Stimulated activated naive B cell treated with anti-CD40 and anti-IgM and Interleukin-4, amounts not matched to agents 10 μg/mL and 1 μg/mL and 100 μg/mL, for 72 hours (primary cell): ENCODE data around the gene FBXO3.

Experiments
- ATAC-seq, 2 donors: fragments of 150-1000 bp; cut with Tn5 transposase; replicated peaks; 2 replicates each; pipeline ENCODE4 v1.10.0; 2021; ENCODE audit warnings: moderate library complexity in 1 of 2
- DNase-seq: peaks from one replicate; pipeline ENCODE4 v3.0.0; 2021
- H3K27ac Mint-ChIP-seq: one replicate; pipeline ENCODE4 v1.8.0; 2022; ENCODE audit warnings: mild to moderate bottlenecking, mixed read lengths
- H3K27me3 Mint-ChIP-seq, 2 donors: one replicate each; pipeline ENCODE4 v1.8.0; 2022; ENCODE audit warnings: mixed read lengths in 2 of 2
- H3K36me3 Mint-ChIP-seq, 2 donors: one replicate each; pipeline ENCODE4 v1.8.0; 2022; ENCODE audit warnings: mixed read lengths in 2 of 2, mild to moderate bottlenecking in 1 of 2
- H3K4me1 Mint-ChIP-seq, 2 donors: one replicate each; pipeline ENCODE4 v1.8.0; 2022; ENCODE audit warnings: mixed read lengths in 2 of 2, mild to moderate bottlenecking in 1 of 2
- H3K4me3 Mint-ChIP-seq, 2 donors: one replicate each; pipeline ENCODE4 v1.8.0; 2022; ENCODE audit warnings: mild to moderate bottlenecking in 2 of 2, mixed read lengths in 2 of 2, moderate library complexity in 1 of 2
- H3K9me3 Mint-ChIP-seq, 2 donors: one replicate each; pipeline ENCODE4 v1.8.0; 2022; ENCODE audit warnings: mixed read lengths in 2 of 2, mild to moderate bottlenecking in 1 of 2

Gene FBXO3

DNA sequence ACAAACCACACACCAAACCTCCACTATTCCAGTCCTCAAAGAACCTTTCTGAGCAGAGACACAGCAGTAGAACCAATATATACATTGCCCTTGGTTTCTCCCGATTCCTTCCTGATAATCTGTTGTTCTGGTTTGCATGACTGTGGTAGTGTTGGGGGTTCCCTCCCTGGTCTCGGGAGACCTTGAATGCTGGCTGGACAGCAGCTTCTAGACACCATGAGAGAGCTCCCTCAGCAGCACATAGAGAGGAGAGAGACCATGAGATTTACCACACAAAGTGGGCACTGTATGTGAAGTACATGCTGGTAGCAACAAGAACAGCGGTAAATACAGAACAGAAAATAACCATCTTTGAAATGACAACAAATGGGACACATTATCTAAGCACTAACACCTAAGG is 76.3 kb downstream of the FBXO3 start:
- peaks cover 12 to 17% of the 10 kb centered on the region in 2 donors for H3K27me3 Mint-ChIP-seq
- no peak overlapping the region for H3K4me3 Mint-ChIP-seq
- no peaks in the 10 kb centered on the region for H3K36me3 Mint-ChIP-seq
- DNase-seq (no peak), ATAC-seq (no peak)
- H3K9me3 Mint-ChIP-seq: no peaks in the 10 kb centered on the region
- H3K4me1 Mint-ChIP-seq: peaks cover 16 to 21% of the 10 kb centered on the region in 2 donors
- H3K27ac Mint-ChIP-seq: no peak overlapping the region

DNA sequence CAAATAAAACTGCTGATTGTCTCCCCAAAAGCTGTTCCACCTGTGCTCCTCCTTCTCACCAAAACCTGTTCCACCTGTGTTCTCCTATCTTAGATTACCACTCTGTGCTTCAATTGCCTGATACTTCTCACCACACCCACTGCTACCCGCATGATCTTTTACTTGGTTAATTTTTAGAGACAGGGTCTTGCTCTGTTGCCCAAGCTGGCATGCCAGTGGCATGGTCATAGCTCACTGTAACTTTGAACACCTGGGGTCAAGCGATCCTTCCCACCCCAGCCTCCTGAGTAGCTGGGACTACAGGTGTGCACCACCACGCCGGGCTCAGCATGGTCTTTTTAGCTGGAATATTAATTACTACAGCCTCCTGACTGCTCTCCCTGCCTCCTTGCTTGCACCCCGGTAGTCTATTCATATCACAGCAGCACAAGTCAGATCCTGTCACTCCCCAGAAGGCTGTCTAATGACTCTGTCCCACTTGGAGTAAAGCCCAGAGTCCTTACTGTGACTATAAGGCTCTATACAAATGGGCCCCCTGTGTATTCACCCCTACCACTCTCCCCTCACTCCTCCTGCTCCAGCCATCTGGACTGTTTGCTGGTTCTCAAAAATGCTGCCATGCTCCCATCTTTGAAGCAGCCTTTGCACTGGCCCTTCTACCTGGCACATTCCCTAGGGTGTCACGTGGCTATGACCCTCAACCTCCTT is 77.2 kb downstream of the FBXO3 start:
- no peak for ATAC-seq
- Mint-ChIP-seq H3K4me1 (peaks cover 16 to 21% of the 10 kb centered on the region in 2 donors), H3K36me3 (no peaks in the 10 kb centered on the region), H3K4me3 (no peak overlapping the region), H3K9me3 (no peaks in the 10 kb centered on the region), H3K27me3 (peaks cover 12 to 22% of the 10 kb centered on the region in 2 donors), H3K27ac (no peak overlapping the region)
- no peak for DNase-seq

DNA sequence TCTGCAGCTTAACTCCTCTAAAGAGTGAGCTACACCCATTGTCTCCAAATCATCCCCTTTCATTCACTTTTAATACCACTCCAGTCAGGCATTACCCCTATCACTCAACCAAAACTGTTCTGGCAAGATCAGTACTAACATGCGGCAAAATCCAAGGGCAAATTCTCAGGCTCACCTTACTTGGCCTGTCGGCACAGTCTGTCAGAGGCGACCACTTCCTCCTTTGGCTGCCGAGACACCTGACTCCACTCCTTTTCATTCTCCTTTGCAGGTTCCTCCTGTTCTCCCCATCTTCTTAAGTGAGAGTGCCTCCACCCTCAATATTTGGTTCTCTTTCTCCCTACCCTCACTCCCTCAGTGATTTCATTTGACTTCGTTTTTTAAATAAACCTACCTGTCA is 77.9 kb downstream of the FBXO3 start:
- no peaks in the 10 kb centered on the region for H3K9me3 Mint-ChIP-seq
- H3K36me3 Mint-ChIP-seq: no peaks in the 10 kb centered on the region
- peaks cover 14 to 22% of the 10 kb centered on the region in 2 donors for H3K27me3 Mint-ChIP-seq
- H3K27ac Mint-ChIP-seq: peak overlapping the region; percentile 3
- peaks cover 16 to 19% of the 10 kb centered on the region in 2 donors for H3K4me1 Mint-ChIP-seq
- DNase-seq: no peak
- no peak for ATAC-seq
- no peak overlapping the region for H3K4me3 Mint-ChIP-seq

DNA sequence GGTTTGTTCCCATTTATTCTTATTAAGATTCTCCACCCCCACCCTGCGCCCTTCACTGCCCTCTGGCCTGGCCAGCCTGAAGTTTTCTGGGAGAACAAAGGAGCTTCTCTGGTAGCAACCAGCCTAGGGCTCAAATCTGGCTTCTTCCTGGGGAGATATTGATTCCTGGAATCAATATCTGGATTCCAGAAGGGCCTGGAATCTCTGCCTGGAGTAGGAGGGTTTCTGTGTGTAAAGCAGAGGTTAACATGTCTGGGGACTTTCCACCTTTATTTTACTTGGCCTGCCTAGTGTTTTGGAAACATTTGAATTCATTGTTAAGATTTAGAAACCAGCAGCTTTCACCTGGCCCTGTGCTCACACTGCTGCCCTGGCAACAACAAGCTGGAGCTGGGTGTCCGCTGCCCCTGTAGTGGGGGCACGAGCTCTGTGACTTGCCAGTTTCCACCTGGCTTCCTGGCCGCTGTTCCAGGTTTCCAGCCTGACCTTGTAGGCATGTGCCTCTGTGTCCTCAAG is 79.2 kb downstream of the FBXO3 start:
- Mint-ChIP-seq H3K36me3 (no peaks in the 10 kb centered on the region), H3K27ac (no peak overlapping the region), H3K27me3 (peaks cover 22 to 23% of the 10 kb centered on the region in 2 donors), H3K4me1 (peaks cover 12 to 14% of the 10 kb centered on the region in 2 donors), H3K9me3 (no peaks in the 10 kb centered on the region), H3K4me3 (no peak overlapping the region)
- ATAC-seq (no peak), DNase-seq (no peak)

GRCh38 chr11:33694346-33695050 is 79.8 kb downstream of the FBXO3 start:
- Mint-ChIP-seq H3K27me3 (peaks cover 16 to 17% of the 10 kb centered on the region in 2 donors), H3K27ac (no peak overlapping the region), H3K9me3 (no peaks in the 10 kb centered on the region), H3K36me3 (no peaks in the 10 kb centered on the region), H3K4me1 (peaks cover 6 to 10% of the 10 kb centered on the region in 2 donors), H3K4me3 (no peak overlapping the region)
- ATAC-seq (peak in 1 of 2 donors; percentile 35), DNase-seq (no peak)

GRCh38 chr11:33692541-33692940 is 81.8 kb downstream of the FBXO3 start:
- no peak overlapping the region for H3K4me3 Mint-ChIP-seq
- no peak overlapping the region for H3K27ac Mint-ChIP-seq
- H3K27me3 Mint-ChIP-seq: peaks cover 16 to 21% of the 10 kb centered on the region in 2 donors
- no peaks in the 10 kb centered on the region for H3K36me3 Mint-ChIP-seq
- DNase-seq (no peak), ATAC-seq (no peak)
- H3K4me1 Mint-ChIP-seq: peaks cover 6 to 7% of the 10 kb centered on the region in 2 donors
- H3K9me3 Mint-ChIP-seq: no peaks in the 10 kb centered on the region

DNA sequence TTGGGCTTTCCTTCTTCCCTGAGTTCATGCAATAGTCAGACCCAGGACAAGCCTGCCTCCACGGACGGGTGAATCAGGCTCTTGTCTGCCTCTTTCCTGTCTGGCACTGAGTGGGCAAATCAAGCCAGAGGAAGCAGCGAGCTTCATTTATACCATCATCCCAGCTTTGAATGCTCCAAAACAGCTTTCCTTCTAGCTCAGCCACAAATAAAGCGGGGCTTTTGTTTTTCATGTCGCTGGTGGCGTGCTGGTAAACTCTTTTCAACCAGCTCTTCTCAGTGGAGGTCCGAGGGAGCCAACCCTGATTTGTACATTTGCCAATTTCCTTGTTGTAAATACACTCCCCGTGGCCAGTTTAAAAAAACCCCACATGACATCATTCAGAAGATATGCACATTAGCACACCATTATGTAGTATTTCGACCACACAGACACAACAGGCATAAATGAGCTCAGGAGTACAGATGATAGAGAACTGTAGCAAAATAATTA is 82.3 kb downstream of the FBXO3 start:
- Mint-ChIP-seq H3K36me3 (no peaks in the 10 kb centered on the region), H3K4me1 (peaks cover 6 to 7% of the 10 kb centered on the region in 2 donors), H3K27me3 (peaks cover 16 to 18% of the 10 kb centered on the region in 2 donors), H3K9me3 (peaks cover 0 to 3% of the 10 kb centered on the region in 2 donors), H3K4me3 (no peak overlapping the region), H3K27ac (no peak overlapping the region)
- ATAC-seq (no peak), DNase-seq (no peak)

DNA sequence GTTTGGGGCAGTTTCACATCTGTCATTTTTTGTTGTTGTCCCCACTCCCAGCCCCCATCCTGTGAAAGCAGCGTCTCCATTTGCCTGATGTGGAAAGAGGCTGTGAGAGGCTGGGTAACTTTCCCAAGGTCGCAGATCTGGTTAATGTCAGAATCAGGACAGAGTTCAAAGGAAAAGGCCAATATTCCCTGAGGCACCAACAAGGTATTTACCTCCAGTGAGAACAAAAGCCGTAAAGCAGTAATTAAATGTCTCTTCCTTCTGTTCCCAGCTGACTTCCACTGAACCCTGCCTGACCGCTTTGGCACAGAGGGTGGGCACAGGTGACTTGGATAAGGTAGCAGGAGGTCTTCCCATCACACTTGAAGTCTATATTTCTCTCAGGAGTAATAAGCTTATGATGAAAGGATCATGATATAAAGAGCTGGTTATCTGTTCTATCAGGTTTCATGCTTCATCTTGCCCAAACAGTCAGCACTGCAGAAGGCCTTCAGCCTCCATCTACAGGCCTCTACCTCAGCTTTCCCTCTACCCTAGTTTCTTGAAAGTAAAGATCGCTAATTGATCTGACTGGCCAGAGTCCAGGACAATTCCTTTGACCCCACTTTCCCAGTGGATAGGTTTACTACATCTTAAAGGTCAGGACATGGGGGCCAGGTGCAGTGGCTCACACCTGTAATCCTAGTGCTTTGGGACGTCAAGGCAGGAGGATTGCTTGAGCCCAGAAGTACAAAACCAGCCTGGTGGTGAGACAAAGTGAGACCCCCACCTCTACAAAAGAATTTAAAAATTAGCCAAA is 83.1 kb downstream of the FBXO3 start:
- no peak overlapping the region for H3K4me3 Mint-ChIP-seq
- no peak overlapping the region for H3K27ac Mint-ChIP-seq
- H3K4me1 Mint-ChIP-seq: peaks cover 0 to 2% of the 10 kb centered on the region in 2 donors
- no peaks in the 10 kb centered on the region for H3K36me3 Mint-ChIP-seq
- no peak for ATAC-seq
- peaks cover 0 to 3% of the 10 kb centered on the region in 2 donors for H3K9me3 Mint-ChIP-seq
- no peak for DNase-seq
- peaks cover 18 to 21% of the 10 kb centered on the region in 2 donors for H3K27me3 Mint-ChIP-seq
